Heart left ventricle (tissue), 16 donors: Measurements from ENCODE around the gene SEC22A. TPM values are rescaled to one million over a fixed set of nuclear protein-coding genes. Genes with fewer than 3 reads are reported as not detected.

Experiments used
- ATAC-seq, 4 donors: fragments of 200-7000 bp; cut with Tn5 transposase; one replicate each; pipeline ENCODE4 v1.9.1; 2020 to 2022; ENCODE audit warnings: moderate library complexity in 4 of 4, mild to moderate bottlenecking in 3 of 4, moderate number of reproducible peaks in 1 of 4
- DNase-seq, 5 donors: peaks; one replicate each; pipeline ENCODE4 v3.0.0-alpha.2; 2020
- H3K27ac ChIP-seq, 12 donors: fragments of 200-600 bp; sonication (generic) in 4 of 12; one replicate each; pipeline versions ENCODE4 v1.5.0 to v1.8.0; 2016 to 2022; ENCODE audit warnings: mild to moderate bottlenecking in 2 of 12
- H3K27me3 ChIP-seq, 9 donors: fragments of 200-600 bp; sonication (generic) in 2 of 9; one replicate each; pipeline versions ENCODE4 v1.5.1 to v1.8.0; 2016 to 2022; ENCODE audit warnings: mild to moderate bottlenecking in 3 of 9
- H3K36me3 ChIP-seq, 9 donors: fragments of 200-600 bp; sonication (generic) in 2 of 9; one replicate each; pipeline versions ENCODE4 v1.5.0 to v1.8.0; 2018 to 2022; ENCODE audit warnings: mild to moderate bottlenecking in 2 of 9
- H3K4me1 ChIP-seq, 12 donors: fragments of 200-600 bp; sonication (generic) in 4 of 12; one replicate each; pipeline versions ENCODE4 v1.5.0 to v1.8.0; 2016 to 2022; ENCODE audit warnings: mild to moderate bottlenecking in 3 of 12
- H3K4me3 ChIP-seq, 12 donors: fragments of 200-600 bp; sonication (generic) in 4 of 12; one replicate each; pipeline versions ENCODE4 v1.5.0 to v1.8.0; 2017 to 2022; ENCODE audit warnings: mild to moderate bottlenecking in 9 of 12, moderate library complexity in 4 of 12
- H3K9me3 ChIP-seq, 12 donors: fragments of 200-600 bp; sonication (generic) in 4 of 12; one replicate each; pipeline versions ENCODE4 v1.5.0 to v1.8.0; 2016 to 2022; ENCODE audit warnings: mild to moderate bottlenecking in 1 of 12
- POLR2A ChIP-seq, 2 donors: fragments of 450-650 bp; IDR thresholded peaks; one replicate each; pipeline ENCODE4 v1.6.1; 2017; ENCODE audit warnings: antibody characterized with exemption in 2 of 2, mild to moderate bottlenecking in 2 of 2, moderate library complexity in 2 of 2
- WGBS, 4 donors: extraction: QIAGEN DNeasy Blood & Tissue Kit in 2 of 4; methylation state at CpG; one replicate each; pipeline versions ENCODE4 v1.1.5 to v1.1.7; 2013 to 2018; 5-methylcytosine and 5-hydroxymethylcytosine counted together
- intact Hi-C, 10 donors: fragments of 100-400 bp; cut with DNase I; formaldehyde crosslinking; loops; one replicate each; pipeline versions ENCODE4 v1.11.1 to v1.14.2; 2022
- polyA plus RNA-seq, 2 donors: library from polyadenylated mRNA; stranded (reverse); fragments of 200-250 nt; gene quantifications; one replicate each; pipeline ENCODE4 v1.2.3, GENCODE V29; 2013
- total RNA-seq, 9 donors: library from RNA; depleted of rRNA in 2 of 9; stranded (reverse); fragments of >200 nt in 2 of 9; fragmentation: NEBNext Ultra II Directional in 3 of 9; extraction: Animal tissue kit (Norgen Biotek cat#: 25700) in 3 of 9; gene quantifications; one replicate each; pipeline versions ENCODE4 v1.1.0 to v1.2.4, GENCODE V29; 2016 to 2023
- TF ChIP-seq, protein P1 (sequence below), 12 donors: fragments of 200-600 bp; sonication (generic) in 4 of 12; IDR thresholded peaks; one replicate each; pipeline versions ENCODE4 v1.5.0 to v1.8.0; 2018 to 2022; ENCODE audit warnings: antibody characterized with exemption in 12 of 12, mild to moderate bottlenecking in 5 of 12
- donor health status: ischemic (EF 13 %, LVEDD 7.1; RV severe dilation, severe dysfunction).
- donor health status: healthy with polysubstance abuse.
- donor health status: DM: no; HTN: yes; CAD: no.
- donor health status: DM: no; HTN: no; CAD: no.
- donor health status: ischemic (EF 25% LVEDD 6.9; RV normal size, moderate dysfunction).
- donor health status: ischemic (EF 25% LVEDD 5.7; RV mildly dilated, moderate dysfunction).
- donor health status: healthy.
- donor health status: DM: yes; HTN: yes; CAD: no.
- donor health status: ischemic (EF 35%, LVEDD 5.7; RV mildly dilated, moderate dysfunction).
- donor health status: nonischemic (EF 11% LVEDD 7.7; RV severe dilation, severe dysfunction).
- donor health status: DM: yes; HTN: yes; CAD: no.
- donor health status: PGD.
- donor health status: ischemic (EF 29% LVEDD 5.4; RV normal size, mild dysfunction).
- donor health status: nonischemic (EF 23%, LVEDD 6.1; RV moderate dilation, normal function).

Gene SEC22A
- total and polyA plus RNA-seq, 11 donors, result 2.2 to 27.0 (median 10.0) TPM

DNA sequence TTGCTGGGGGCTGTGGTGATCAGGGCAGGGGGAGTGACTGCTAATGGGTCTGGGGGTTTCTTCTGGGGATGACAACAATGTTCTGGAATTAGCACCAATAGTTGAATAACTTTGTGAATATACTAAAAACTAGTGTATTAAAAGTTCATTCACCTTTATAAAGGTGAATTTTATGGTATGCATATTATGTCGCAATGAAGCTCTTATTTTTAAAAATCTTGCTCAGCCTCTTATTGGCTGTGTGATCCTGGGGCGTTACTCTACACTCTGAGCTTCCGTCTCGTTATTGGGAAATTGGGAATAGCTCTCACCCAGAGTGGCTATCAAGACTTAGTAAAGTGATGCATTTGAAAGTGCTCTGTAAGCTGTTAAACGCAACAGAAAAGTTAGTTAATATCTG lies 105.3 kb downstream of the SEC22A start:
- WGBS, 4 donors, result 88 to 91% (median 90%) methylated on average over 5 of the region's 5 CpGs
- Histone ChIP-seq H3K4me3 (no peak overlapping the region), H3K36me3 (peaks cover 0 to 82% (median 21%) of the 10 kb centered on the region in 9 donors), H3K9me3 (no peaks in the 10 kb centered on the region), H3K27me3 (no peaks in the 10 kb centered on the region), H3K27ac (no peak overlapping the region), H3K4me1 (peaks cover 0 to 20% (median 0%) of the 10 kb centered on the region in 12 donors)
- intact Hi-C loops, result no loop called here
- ATAC-seq (no peak), DNase-seq (no peak)
- no peak for TF ChIP-seq POLR2A (IDR thresholded peaks at IDR 0.05)
- TF ChIP-seq, protein P1, sequence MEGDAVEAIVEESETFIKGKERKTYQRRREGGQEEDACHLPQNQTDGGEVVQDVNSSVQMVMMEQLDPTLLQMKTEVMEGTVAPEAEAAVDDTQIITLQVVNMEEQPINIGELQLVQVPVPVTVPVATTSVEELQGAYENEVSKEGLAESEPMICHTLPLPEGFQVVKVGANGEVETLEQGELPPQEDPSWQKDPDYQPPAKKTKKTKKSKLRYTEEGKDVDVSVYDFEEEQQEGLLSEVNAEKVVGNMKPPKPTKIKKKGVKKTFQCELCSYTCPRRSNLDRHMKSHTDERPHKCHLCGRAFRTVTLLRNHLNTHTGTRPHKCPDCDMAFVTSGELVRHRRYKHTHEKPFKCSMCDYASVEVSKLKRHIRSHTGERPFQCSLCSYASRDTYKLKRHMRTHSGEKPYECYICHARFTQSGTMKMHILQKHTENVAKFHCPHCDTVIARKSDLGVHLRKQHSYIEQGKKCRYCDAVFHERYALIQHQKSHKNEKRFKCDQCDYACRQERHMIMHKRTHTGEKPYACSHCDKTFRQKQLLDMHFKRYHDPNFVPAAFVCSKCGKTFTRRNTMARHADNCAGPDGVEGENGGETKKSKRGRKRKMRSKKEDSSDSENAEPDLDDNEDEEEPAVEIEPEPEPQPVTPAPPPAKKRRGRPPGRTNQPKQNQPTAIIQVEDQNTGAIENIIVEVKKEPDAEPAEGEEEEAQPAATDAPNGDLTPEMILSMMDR (IDR thresholded peaks at IDR 0.05), result no peak

DNA sequence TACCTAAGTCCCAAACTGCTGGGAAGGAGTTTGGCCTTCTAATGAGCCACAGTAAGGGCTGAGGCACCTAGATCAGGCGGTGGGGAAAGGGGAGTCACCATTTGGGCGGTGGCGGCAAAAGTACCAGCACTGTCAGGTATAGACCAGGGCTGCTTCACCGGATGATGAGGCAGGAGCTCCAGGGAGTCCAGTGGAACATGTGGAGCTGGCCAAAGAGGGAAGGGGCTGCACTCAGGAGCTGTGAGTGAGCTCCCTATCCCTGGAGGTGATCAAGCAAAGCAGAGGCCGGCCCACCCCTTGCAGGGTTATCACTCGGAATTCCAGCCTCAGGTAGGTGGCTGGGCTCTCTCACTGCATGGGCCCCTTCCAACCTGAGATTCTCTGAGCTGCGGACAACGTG lies 108.4 kb downstream of the SEC22A start:
- TF ChIP-seq, protein P1 (IDR thresholded peaks at IDR 0.05), result no peak
- no peak for TF ChIP-seq POLR2A (IDR thresholded peaks at IDR 0.05)
- no peaks in the 10 kb centered on the region for H3K9me3 ChIP-seq
- H3K27me3 ChIP-seq, result no peaks in the 10 kb centered on the region
- H3K36me3 ChIP-seq, result peaks cover 0 to 83% (median 5%) of the 10 kb centered on the region in 9 donors
- WGBS, 4 donors, result 75 to 90% (median 86%) methylated on average over 8 of the region's 8 CpGs
- DNase-seq, result peak in 3 of 5 donors; percentile 12 to 24 (median 15)
- no peak overlapping the region for H3K27ac ChIP-seq
- H3K4me3 ChIP-seq, result no peak overlapping the region
- intact Hi-C loops, result no loop called here
- H3K4me1 ChIP-seq, result peaks cover 0 to 24% (median 6%) of the 10 kb centered on the region in 12 donors
- no peak for ATAC-seq

DNA sequence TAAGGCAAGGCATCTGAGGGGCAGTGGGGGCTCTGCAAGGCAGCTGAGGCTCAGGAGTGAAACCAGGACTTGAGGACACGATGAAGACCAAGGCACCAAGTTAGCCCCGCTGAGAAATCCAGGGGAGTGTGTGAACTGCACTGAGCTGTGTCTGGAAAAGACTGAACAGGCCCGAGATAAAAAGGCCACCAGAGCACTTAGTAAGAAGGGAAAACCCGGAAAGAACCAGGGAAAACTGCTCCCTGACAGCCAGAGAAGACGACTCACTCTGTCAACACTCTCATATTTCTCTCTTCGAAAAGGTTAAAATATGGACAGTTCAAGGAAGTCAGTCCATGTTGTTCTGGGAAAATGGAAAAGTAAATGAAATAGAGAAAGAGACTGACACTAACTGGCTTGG lies 109.0 kb downstream of the SEC22A start:
- TF ChIP-seq, protein P1 (IDR thresholded peaks at IDR 0.05), result no peak
- no peak for TF ChIP-seq POLR2A (IDR thresholded peaks at IDR 0.05)
- intact Hi-C loops, result no loop called here
- H3K27me3 ChIP-seq, result no peaks in the 10 kb centered on the region
- 42 to 58% (median 53%) methylated on average over 6 of the region's 6 CpGs for WGBS, 4 donors
- H3K9me3 ChIP-seq, result no peaks in the 10 kb centered on the region
- no peak for ATAC-seq
- peak in 2 of 5 donors; percentile 4 to 9 for DNase-seq
- H3K4me3 ChIP-seq, result no peak overlapping the region
- no peak overlapping the region for H3K27ac ChIP-seq
- H3K36me3 ChIP-seq, result peaks cover 0 to 83% (median 10%) of the 10 kb centered on the region in 9 donors
- H3K4me1 ChIP-seq, result peaks cover 0 to 25% (median 5%) of the 10 kb centered on the region in 12 donors

DNA sequence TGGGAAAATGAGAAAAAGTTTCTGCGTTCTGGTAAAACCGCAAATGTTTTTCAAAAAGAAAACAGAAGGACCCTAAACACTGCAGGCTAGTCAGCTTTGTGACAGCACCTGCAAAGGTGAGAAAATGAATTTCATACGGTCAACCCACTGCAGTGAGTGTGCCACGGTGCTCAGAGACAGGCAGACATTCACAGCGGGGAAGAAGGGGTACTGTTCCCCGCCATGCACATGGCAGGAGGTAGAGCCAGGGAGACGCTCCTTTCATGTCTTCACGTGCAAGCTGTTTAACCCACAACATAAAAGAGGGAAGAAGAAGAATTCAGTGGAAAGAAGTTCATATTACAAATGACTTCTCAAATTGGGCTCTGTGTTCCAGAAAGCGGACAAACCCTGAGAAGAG lies 109.5 kb downstream of the SEC22A start:
- no peak for ATAC-seq
- H3K27me3 ChIP-seq, result no peaks in the 10 kb centered on the region
- no peak overlapping the region for H3K27ac ChIP-seq
- peaks cover 0 to 25% (median 5%) of the 10 kb centered on the region in 12 donors for H3K4me1 ChIP-seq
- H3K36me3 ChIP-seq, result peaks cover 0 to 82% (median 12%) of the 10 kb centered on the region in 9 donors
- intact Hi-C loops, result no loop called here
- no peak overlapping the region for H3K4me3 ChIP-seq
- 71 to 81% (median 76%) methylated on average over 9 of the region's 9 CpGs for WGBS, 4 donors
- TF ChIP-seq, protein P1 (IDR thresholded peaks at IDR 0.05), result no peak
- TF ChIP-seq POLR2A (IDR thresholded peaks at IDR 0.05), result no peak
- DNase-seq, result peak in 3 of 5 donors; percentile 1 to 5 (median 2)
- H3K9me3 ChIP-seq, result no peaks in the 10 kb centered on the region
